WTC11 (cell line): ENCODE data around the gene PRF1. TPM values are rescaled to one million over a fixed set of nuclear protein-coding genes. Genes with fewer than 3 reads are reported as not detected.

ENCODE experiments used
- ATAC-seq: fragments of 200-7000 bp; cut with Tn5 transposase; 2 replicates; pipeline ENCODE4 v1.10.0; 2021; ENCODE audit warnings: mild to moderate bottlenecking, moderate library complexity
- CTCF ChIA-PET: fragments of 300-600 bp; sonication (Branson Sonifier 250); formaldehyde crosslinking; loops from one replicate; lab custom pipeline; 2021; ENCODE audit warnings: antibody characterized with exemption; lab: Charles Lee
- POLR2A ChIA-PET: fragments of 350-600 bp; sonication (Branson Sonifier 250); formaldehyde crosslinking; loops from one replicate; lab custom pipeline; 2021; ENCODE audit warnings: antibody characterized with exemption; lab: Charles Lee
- DNase-seq: peaks from one replicate; pipeline ENCODE4 v3.0.0; 2021; ENCODE audit warnings: low spot score
- H3K27ac Mint-ChIP-seq: 2 replicates; pipeline ENCODE4 v1.8.0; 2021; ENCODE audit warnings: mixed read lengths
- H3K27me3 Mint-ChIP-seq: 2 replicates; pipeline ENCODE4 v1.8.0; 2021; ENCODE audit warnings: low read depth, mild to moderate bottlenecking, moderate library complexity, mixed read lengths
- H3K36me3 Mint-ChIP-seq: 2 replicates; pipeline ENCODE4 v1.8.0; 2021; ENCODE audit warnings: mixed read lengths
- H3K4me1 Mint-ChIP-seq: 2 replicates; pipeline ENCODE4 v1.8.0; 2022; ENCODE audit warnings: mixed read lengths
- H3K4me3 Mint-ChIP-seq: 2 replicates; pipeline ENCODE4 v1.8.0; 2021; ENCODE audit warnings: mild to moderate bottlenecking, moderate library complexity, mixed read lengths
- H3K9me3 Mint-ChIP-seq: 2 replicates; pipeline ENCODE4 v1.8.0; 2021; ENCODE audit warnings: mixed read lengths
- ATF1 ChIP-seq: sonication (generic); formaldehyde crosslinking; IDR thresholded peaks from 2 replicates; pipeline ENCODE4 v1.8.1; 2023; ENCODE audit warnings: mild to moderate bottlenecking, moderate library complexity, missing genetic modification reagents
- CBFB ChIP-seq: sonication (generic); formaldehyde crosslinking; IDR thresholded peaks from 2 replicates; pipeline ENCODE4 v1.8.1; 2022; ENCODE audit warnings: mild to moderate bottlenecking, low read depth, missing genetic modification reagents
- ETV6 ChIP-seq: sonication (generic); formaldehyde crosslinking; IDR thresholded peaks from 2 replicates; pipeline ENCODE4 v1.8.1; 2022; ENCODE audit warnings: mild to moderate bottlenecking, missing genetic modification reagents
- FOXJ3 ChIP-seq: sonication (generic); formaldehyde crosslinking; IDR thresholded peaks from 2 replicates; pipeline ENCODE4 v1.9.0; 2021; ENCODE audit warnings: missing genetic modification reagents, mild to moderate bottlenecking, borderline replicate concordance
- NFE2L1 ChIP-seq: sonication (generic); formaldehyde crosslinking; IDR thresholded peaks from 2 replicates; pipeline ENCODE4 v1.8.1; 2023; ENCODE audit warnings: missing genetic modification reagents
- TP53 ChIP-seq: sonication (generic); formaldehyde crosslinking; IDR thresholded peaks from 2 replicates; pipeline ENCODE4 v1.8.1; 2023; ENCODE audit warnings: mild to moderate bottlenecking, missing genetic modification reagents
- ZBTB21 ChIP-seq: sonication (generic); formaldehyde crosslinking; IDR thresholded peaks from 2 replicates; pipeline ENCODE4 v1.8.1; 2023; ENCODE audit warnings: mild to moderate bottlenecking, missing genetic modification reagents, borderline replicate concordance
- ZNF317 ChIP-seq: sonication (generic); formaldehyde crosslinking; IDR thresholded peaks from 2 replicates; pipeline ENCODE4 v1.8.1; 2023; ENCODE audit warnings: low read depth, mild to moderate bottlenecking, moderate library complexity, missing genetic modification reagents, borderline replicate concordance
- total RNA-seq: library from RNA; stranded (reverse); gene quantifications from 3 replicates; pipeline ENCODE4 v1.2.3, GENCODE V29; 2021
- TF ChIP-seq, protein P1 (sequence below): sonication (generic); formaldehyde crosslinking; IDR thresholded peaks from 2 replicates; pipeline ENCODE4 v1.8.0; 2023; ENCODE audit warnings: missing genetic modification reagents, mild to moderate bottlenecking, borderline replicate concordance
- TF ChIP-seq, protein P2 (sequence below): sonication (generic); formaldehyde crosslinking; IDR thresholded peaks from 2 replicates; pipeline ENCODE4 v1.8.0; 2022; ENCODE audit warnings: mild to moderate bottlenecking, missing genetic modification reagents
- TF ChIP-seq, protein P3 (sequence below): fragments of 250-450 bp; sonication (Bioruptor Pico); conservative IDR thresholded peaks from 2 replicates; pipeline ENCODE4 v1.9.0; 2021; ENCODE audit warnings: mild to moderate bottlenecking
- TF ChIP-seq, protein P4 (sequence below): sonication (generic); formaldehyde crosslinking; IDR thresholded peaks from 2 replicates; pipeline ENCODE4 v1.8.1; 2023; ENCODE audit warnings: mild to moderate bottlenecking, missing genetic modification reagents, moderate library complexity
- TF ChIP-seq, protein P5 (sequence below): fragments of 250-450 bp; sonication (Bioruptor Pico); IDR thresholded peaks from 2 replicates; pipeline ENCODE4 v1.8.0; 2021; ENCODE audit warnings: mild to moderate bottlenecking

Gene PRF1
- total RNA-seq, 1 experiment from 2014 or later: 0.11 TPM

DNA sequence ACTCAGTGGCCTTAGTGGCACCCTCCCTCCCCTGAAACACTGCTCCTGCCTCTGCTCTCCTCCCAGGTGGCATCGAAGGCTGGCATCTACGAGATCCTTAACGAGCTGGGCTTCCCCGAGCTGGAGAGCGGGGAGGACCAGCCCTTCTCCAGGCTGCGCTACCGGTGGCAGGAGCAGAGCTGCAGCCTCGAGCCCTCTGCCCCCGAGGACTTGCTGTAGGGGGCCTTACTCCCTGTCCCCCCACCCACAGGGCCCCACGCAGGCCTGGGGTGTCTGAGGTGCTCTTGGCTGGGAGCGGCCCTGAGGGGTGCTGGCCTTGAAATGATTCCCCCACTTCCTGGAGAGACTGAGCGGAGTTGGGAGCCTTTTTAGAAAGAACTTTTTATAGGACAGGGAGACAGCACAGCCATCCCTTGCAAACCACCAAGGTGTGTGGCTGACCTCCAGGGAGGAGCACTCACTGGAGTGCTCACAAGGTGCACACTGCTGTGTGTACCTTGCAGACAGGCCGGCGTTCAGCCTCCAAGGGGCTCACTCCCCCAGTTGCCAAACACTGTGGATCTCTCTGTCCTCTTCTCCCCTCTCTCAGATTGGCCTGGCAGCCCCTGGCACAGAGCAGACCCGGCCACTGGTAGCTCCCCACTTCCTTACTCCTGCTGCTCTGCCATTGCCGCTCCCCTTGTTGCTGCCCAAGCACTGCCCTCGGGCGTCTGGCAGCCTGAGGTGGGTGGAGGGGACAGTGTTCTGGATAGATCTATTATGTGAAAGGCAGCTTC lies 35.8 kb downstream of the PRF1 start (continued):
- TF ChIP-seq, protein P1, sequence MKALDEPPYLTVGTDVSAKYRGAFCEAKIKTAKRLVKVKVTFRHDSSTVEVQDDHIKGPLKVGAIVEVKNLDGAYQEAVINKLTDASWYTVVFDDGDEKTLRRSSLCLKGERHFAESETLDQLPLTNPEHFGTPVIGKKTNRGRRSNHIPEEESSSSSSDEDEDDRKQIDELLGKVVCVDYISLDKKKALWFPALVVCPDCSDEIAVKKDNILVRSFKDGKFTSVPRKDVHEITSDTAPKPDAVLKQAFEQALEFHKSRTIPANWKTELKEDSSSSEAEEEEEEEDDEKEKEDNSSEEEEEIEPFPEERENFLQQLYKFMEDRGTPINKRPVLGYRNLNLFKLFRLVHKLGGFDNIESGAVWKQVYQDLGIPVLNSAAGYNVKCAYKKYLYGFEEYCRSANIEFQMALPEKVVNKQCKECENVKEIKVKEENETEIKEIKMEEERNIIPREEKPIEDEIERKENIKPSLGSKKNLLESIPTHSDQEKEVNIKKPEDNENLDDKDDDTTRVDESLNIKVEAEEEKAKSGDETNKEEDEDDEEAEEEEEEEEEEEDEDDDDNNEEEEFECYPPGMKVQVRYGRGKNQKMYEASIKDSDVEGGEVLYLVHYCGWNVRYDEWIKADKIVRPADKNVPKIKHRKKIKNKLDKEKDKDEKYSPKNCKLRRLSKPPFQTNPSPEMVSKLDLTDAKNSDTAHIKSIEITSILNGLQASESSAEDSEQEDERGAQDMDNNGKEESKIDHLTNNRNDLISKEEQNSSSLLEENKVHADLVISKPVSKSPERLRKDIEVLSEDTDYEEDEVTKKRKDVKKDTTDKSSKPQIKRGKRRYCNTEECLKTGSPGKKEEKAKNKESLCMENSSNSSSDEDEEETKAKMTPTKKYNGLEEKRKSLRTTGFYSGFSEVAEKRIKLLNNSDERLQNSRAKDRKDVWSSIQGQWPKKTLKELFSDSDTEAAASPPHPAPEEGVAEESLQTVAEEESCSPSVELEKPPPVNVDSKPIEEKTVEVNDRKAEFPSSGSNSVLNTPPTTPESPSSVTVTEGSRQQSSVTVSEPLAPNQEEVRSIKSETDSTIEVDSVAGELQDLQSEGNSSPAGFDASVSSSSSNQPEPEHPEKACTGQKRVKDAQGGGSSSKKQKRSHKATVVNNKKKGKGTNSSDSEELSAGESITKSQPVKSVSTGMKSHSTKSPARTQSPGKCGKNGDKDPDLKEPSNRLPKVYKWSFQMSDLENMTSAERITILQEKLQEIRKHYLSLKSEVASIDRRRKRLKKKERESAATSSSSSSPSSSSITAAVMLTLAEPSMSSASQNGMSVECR (CRISPR knock-in tag): no peak
- TF ChIP-seq, protein P2, sequence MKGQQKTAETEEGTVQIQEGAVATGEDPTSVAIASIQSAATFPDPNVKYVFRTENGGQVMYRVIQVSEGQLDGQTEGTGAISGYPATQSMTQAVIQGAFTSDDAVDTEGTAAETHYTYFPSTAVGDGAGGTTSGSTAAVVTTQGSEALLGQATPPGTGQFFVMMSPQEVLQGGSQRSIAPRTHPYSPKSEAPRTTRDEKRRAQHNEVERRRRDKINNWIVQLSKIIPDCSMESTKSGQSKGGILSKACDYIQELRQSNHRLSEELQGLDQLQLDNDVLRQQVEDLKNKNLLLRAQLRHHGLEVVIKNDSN (CRISPR knock-in tag): no peak
- TF ChIP-seq ETV6 (CRISPR knock-in tag): no peak

DNA sequence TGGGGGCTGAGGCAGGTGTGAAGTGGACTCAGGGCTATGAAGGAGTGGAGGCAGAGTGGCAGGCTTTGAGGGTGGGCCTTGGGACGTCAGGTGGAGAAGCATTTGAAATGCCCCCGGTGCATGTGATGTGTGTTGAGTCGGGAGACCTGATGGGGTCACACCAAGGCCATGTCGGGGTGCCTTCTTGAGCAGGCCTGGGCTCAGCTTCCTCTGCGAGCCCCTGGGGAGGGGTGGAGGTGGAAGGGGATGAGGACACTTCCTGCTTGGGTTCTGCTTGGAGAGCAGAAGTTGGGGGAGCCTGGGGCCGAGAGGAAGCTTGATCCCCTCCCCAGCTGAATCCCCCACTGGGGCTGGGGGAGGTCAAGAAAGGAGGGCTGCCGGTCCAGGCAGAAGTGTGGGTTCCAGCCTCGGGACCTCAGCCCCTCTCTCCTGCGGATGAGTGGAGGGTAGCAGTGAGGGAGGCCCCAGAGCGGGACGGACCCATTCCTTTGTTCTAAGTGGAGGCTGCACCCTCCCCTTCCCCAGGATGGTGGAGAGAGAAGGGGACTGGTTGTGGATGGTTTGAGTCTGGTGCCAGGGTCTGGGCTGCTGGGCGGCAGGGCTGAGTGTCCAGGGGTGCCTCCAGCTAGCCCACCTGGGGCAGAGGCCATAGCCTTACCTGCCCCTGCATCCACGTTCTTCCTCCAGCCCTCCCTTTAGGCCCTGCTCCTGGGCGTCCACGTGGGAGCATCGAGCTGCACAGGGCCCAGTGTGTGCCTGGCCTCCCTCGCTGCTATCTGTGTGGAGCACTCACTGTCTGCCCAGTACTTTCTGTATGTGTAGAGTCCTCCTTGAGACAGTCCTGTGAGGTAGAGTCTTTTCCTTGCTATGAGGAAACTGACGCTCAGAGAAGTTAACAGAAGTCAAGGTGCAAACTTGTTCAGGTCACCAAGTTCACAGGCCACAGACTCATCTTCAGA lies 36.7 kb downstream of the PRF1 start:
- DNase-seq: no peak
- no peaks in the 10 kb centered on the region for H3K4me1 Mint-ChIP-seq
- H3K4me3 Mint-ChIP-seq: no peak overlapping the region
- no peaks in the 10 kb centered on the region for H3K9me3 Mint-ChIP-seq
- H3K27me3 Mint-ChIP-seq: no peaks in the 10 kb centered on the region
- ChIA-PET CTCF (no interaction called here), POLR2A (no interaction called here)
- no peak for ATAC-seq
- no peak overlapping the region for H3K27ac Mint-ChIP-seq
- no peaks in the 10 kb centered on the region for H3K36me3 Mint-ChIP-seq
- TF ChIP-seq, protein P3, sequence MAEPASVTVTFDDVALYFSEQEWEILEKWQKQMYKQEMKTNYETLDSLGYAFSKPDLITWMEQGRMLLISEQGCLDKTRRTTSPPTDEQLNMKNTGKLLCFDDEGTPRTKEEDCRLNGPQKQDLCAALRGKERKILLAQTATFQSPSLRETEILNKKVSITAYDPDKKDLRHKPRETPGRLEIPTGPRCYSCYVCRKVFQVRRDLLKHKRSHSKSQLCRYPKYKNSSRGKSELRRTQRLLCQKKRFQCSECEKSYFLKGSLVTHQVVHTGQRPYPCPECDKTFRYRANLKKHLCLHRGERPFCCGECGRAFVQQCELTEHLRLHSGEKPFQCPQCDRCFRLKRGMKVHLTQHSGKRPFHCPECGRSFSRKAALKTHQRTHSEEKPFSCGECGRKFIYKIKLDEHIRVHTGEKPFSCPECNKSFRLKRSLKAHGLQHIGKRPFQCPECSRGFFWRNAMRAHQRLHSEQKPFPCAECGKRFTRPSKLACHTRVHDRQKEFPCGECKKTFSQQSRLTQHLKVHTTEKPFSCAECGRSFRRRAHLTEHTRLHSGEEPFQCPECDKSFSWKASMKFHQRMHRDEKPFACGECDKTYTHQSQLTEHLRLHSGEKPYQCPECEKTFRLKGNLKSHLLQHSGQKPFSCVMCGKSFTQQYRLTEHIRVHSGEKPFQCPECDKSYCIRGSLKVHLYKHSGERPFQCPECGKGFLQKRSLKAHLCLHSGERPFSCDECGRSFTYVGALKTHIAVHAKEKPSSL (CRISPR knock-in tag): no peak
- TF ChIP-seq ATF1: no peak
- no peak for TF ChIP-seq NFE2L1 (CRISPR knock-in tag)
- TF ChIP-seq CBFB (CRISPR knock-in tag): no peak
- TF ChIP-seq ZBTB21 (CRISPR knock-in tag): no peak
- no peak for TF ChIP-seq ZNF317 (CRISPR knock-in tag)
- TF ChIP-seq TP53 (CRISPR knock-in tag): no peak
- TF ChIP-seq FOXJ3 (CRISPR knock-in tag): no peak
- TF ChIP-seq, protein P4, sequence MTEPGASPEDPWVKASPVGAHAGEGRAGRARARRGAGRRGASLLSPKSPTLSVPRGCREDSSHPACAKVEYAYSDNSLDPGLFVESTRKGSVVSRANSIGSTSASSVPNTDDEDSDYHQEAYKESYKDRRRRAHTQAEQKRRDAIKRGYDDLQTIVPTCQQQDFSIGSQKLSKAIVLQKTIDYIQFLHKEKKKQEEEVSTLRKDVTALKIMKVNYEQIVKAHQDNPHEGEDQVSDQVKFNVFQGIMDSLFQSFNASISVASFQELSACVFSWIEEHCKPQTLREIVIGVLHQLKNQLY (CRISPR knock-in tag): no peak
- TF ChIP-seq, protein P5, sequence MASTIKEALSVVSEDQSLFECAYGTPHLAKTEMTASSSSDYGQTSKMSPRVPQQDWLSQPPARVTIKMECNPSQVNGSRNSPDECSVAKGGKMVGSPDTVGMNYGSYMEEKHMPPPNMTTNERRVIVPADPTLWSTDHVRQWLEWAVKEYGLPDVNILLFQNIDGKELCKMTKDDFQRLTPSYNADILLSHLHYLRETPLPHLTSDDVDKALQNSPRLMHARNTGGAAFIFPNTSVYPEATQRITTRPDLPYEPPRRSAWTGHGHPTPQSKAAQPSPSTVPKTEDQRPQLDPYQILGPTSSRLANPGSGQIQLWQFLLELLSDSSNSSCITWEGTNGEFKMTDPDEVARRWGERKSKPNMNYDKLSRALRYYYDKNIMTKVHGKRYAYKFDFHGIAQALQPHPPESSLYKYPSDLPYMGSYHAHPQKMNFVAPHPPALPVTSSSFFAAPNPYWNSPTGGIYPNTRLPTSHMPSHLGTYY (CRISPR knock-in tag): no peak
- TF ChIP-seq, all 79 proteins: peak for 0
